HepG2 (cell line): ENCODE data around the gene SORBS2. TPM values are rescaled to one million over a fixed set of nuclear protein-coding genes. Genes with fewer than 3 reads are reported as not detected.

Experiments
- ATAC-seq: fragments of 200-7000 bp; cut with Tn5 transposase; 3 replicates; pipeline ENCODE4 v1.9.1; 2020; ENCODE audit warnings: mild to moderate bottlenecking, moderate library complexity
- BruUV-seq: library from RNA; stranded (reverse); fragments of 400-500 nt; replicated peaks from 2 replicates; lab custom pipeline; 2021; lab: Mats Ljungman, UMichigan
- CTCF ChIA-PET: fragments of 300-600 bp; formaldehyde crosslinking; extraction: SDS; loops from one replicate; lab custom pipeline; 2021; ENCODE audit warnings: low total read pairs, inconsistent platforms, low intra/inter-chr PET ratio; lab: Yijun Ruan, JAX
- POLR2A ChIA-PET: fragments of 350-600 bp; sonication (Branson Sonifier 250); formaldehyde crosslinking; loops from one replicate; lab custom pipeline; 2020; ENCODE audit warnings: antibody characterized with exemption, inconsistent platforms; lab: Yijun Ruan, JAX
- DNase-seq: peaks from one replicate; pipeline ENCODE4 v3.0.0-alpha.2; 2015; ENCODE audit warnings: low spot score
- FAIRE-seq: peaks from 3 replicates; lab custom pipeline; 2011; peaks lifted over from hg19 to GRCh38; lab: Jason Lieb, UNC
- H2AFZ ChIP-seq: one replicate; pipeline ENCODE4 v1.6.1; 2011; ENCODE audit warnings: low read length, inconsistent platforms
- H3K27ac ChIP-seq: fragments of 300-600 bp; 3 replicates; pipeline ENCODE4 v1.8.0; 2011; ENCODE audit warnings: mixed run types, mild to moderate bottlenecking, mixed read lengths, low read length, inconsistent platforms; ENCODE audit not compliant: insufficient read depth; ENCODE audit errors: extremely low read length
- H3K27me3 ChIP-seq, 2 experiments: fragments of 200-600 bp in 1 of 2; 2 replicates in 1 of 2; 3 replicates in 1 of 2; pipeline versions ENCODE4 v1.6.0 to v1.8.0; 2011; ENCODE audit warnings: low read length in 2 of 2, mild to moderate bottlenecking in 2 of 2, moderate library complexity in 2 of 2, inconsistent platforms in 1 of 2; ENCODE audit not compliant: insufficient read depth in 2 of 2, control insufficient read depth in 1 of 2
- H3K36me3 ChIP-seq, 2 experiments: fragments of 200-600 bp in 1 of 2; replicated peaks in 1 of 2; 2 replicates in 1 of 2; 3 replicates in 1 of 2; pipeline versions ENCODE4 v1.5.1 to v1.8.0; 2011; ENCODE audit warnings: low read length in 2 of 2, inconsistent platforms in 1 of 2; ENCODE audit not compliant: insufficient read depth in 2 of 2, control insufficient read depth in 1 of 2
- H3K4me1 ChIP-seq: 2 replicates; pipeline ENCODE4 v1.5.1; 2012; ENCODE audit warnings: low read length, inconsistent platforms; ENCODE audit not compliant: insufficient read depth
- H3K4me2 ChIP-seq: 2 replicates; pipeline ENCODE4 v1.6.0; 2011; ENCODE audit warnings: low read depth, low read length, inconsistent platforms
- H3K4me3 ChIP-seq, 3 experiments: fragments of 200-600 bp in 1 of 3; sonication (generic), shearing (Covaris generic) in 1 of 3; replicated peaks in 1 of 3; 2 replicates each; pipeline ENCODE4 v1.5.1; 2011 to 2016; ENCODE audit warnings: low read length in 3 of 3, inconsistent platforms in 2 of 3, low read depth in 2 of 3, mild to moderate bottlenecking in 2 of 3, control low read depth in 1 of 3, mixed read lengths in 1 of 3; ENCODE audit not compliant: insufficient read depth in 1 of 3
- H3K79me2 ChIP-seq: one replicate; pipeline ENCODE4 v1.6.1; 2011; ENCODE audit warnings: low read length, inconsistent platforms; ENCODE audit not compliant: insufficient read depth
- H3K9ac ChIP-seq: 2 replicates; pipeline ENCODE4 v1.6.0; 2011; ENCODE audit warnings: mild to moderate bottlenecking, low read depth, low read length, inconsistent platforms; ENCODE audit not compliant: insufficient read depth
- H3K9me3 ChIP-seq: 2 replicates; pipeline ENCODE4 v1.5.1; 2012; ENCODE audit warnings: mild to moderate bottlenecking, low read length
- H4K20me1 ChIP-seq: 2 replicates; pipeline ENCODE4 v1.6.0; 2011; ENCODE audit warnings: inconsistent platforms, mild to moderate bottlenecking, low read length, moderate library complexity; ENCODE audit not compliant: insufficient read depth
- BORCS8-MEF2B ChIP-seq: sonication (generic); formaldehyde crosslinking; IDR thresholded peaks from 2 replicates; pipeline ENCODE4 v1.8.0; 2022; ENCODE audit warnings: mild to moderate bottlenecking, missing genetic modification reagents
- HMGA1 ChIP-seq: sonication (generic); formaldehyde crosslinking; conservative IDR thresholded peaks from 2 replicates; pipeline ENCODE4 v1.4.0; 2020; ENCODE audit warnings: missing genetic modification reagents
- MBD4 ChIP-seq: IDR thresholded peaks from 2 replicates; pipeline ENCODE4 v1.6.1; 2012; ENCODE audit warnings: low read length, inconsistent platforms, borderline replicate concordance
- MED1 ChIP-seq: sonication (generic); formaldehyde crosslinking; IDR thresholded peaks from 2 replicates; pipeline ENCODE4 v1.4.0; 2020; ENCODE audit warnings: missing genetic modification reagents
- NONO ChIP-seq, 2 experiments: fragments of 450-650 bp in 1 of 2; sonication (generic) in 1 of 2; formaldehyde crosslinking in 1 of 2; IDR thresholded peaks in 1 of 2; conservative IDR thresholded peaks in 1 of 2; 2 replicates each; pipeline versions ENCODE4 v1.6.1 to v1.8.0; 2017 to 2022; ENCODE audit warnings: mild to moderate bottlenecking in 1 of 2, missing genetic modification reagents in 1 of 2, moderate library complexity in 1 of 2
- PHF5A ChIP-seq: IDR thresholded peaks from one replicate; pipeline ENCODE4 v1.6.1; 2018; ENCODE audit warnings: low read depth, missing genetic modification reagents; ENCODE audit not compliant: unreplicated experiment
- SOX5 ChIP-seq: IDR thresholded peaks from 2 replicates; pipeline ENCODE4 v1.6.1; 2016; ENCODE audit warnings: borderline replicate concordance
- ZFY ChIP-seq: sonication (generic); formaldehyde crosslinking; IDR thresholded peaks from 2 replicates; pipeline ENCODE4 v1.4.0; 2020; ENCODE audit warnings: missing genetic modification reagents
- ZNF224 ChIP-seq: sonication (generic); formaldehyde crosslinking; IDR thresholded peaks from 2 replicates; pipeline ENCODE4 v1.5.0; 2020; ENCODE audit warnings: mild to moderate bottlenecking, missing genetic modification reagents
- ZNF451 ChIP-seq: sonication (generic); formaldehyde crosslinking; IDR thresholded peaks from 2 replicates; pipeline ENCODE4 v1.5.0; 2020; ENCODE audit warnings: mild to moderate bottlenecking, missing genetic modification reagents
- ZNF589 ChIP-seq: sonication (generic); formaldehyde crosslinking; conservative IDR thresholded peaks from 2 replicates; pipeline ENCODE4 v1.8.0; 2022; ENCODE audit warnings: mild to moderate bottlenecking, moderate library complexity, missing genetic modification reagents
- ZNF616 ChIP-seq: sonication (generic); formaldehyde crosslinking; IDR thresholded peaks from 2 replicates; pipeline ENCODE4 v1.5.0; 2020; ENCODE audit warnings: low read depth, mild to moderate bottlenecking, missing genetic modification reagents
- WGBS: methylation state at CpG from one replicate; pipeline ENCODE4 v1.1.6; 2017; ENCODE audit warnings: low lambda C conversion rate; 5-methylcytosine and 5-hydroxymethylcytosine counted together
- in situ Hi-C: cut with HindIII; loops from 2 replicates; pipeline ENCODE4 v1.10.0; 2017; ENCODE audit warnings: low pct_unique_long_range_greater_than_20kb; ENCODE audit not compliant: extremely low pct_ligation_motif_present
- intact Hi-C: fragments of 100-400 bp; cut with micrococcal nuclease; formaldehyde crosslinking; loops from one replicate; pipeline ENCODE4 v1.10.0; 2022; ENCODE audit not compliant: unreplicated experiment
- polyA plus RNA-seq, 8 experiments: library from polyadenylated mRNA; depleted of rRNA in 3 of 8; stranded (reverse) in 7 of 8; unstranded in 1 of 8; fragments of >200 nt; fragmentation: Illumina TruSeq in 4 of 8; extraction: Trizol in 4 of 8; gene quantifications; 2 replicates each; pipeline versions ENCODE4 v1.2.1 to v1.2.3, GENCODE V29; 2011 to 2016; ENCODE audit warnings: low read depth in 4 of 8, missing spikeins in 1 of 8, mixed read lengths in 1 of 8; ENCODE audit not compliant: insufficient read depth in 1 of 8
- total RNA-seq, 5 experiments: library from RNA; depleted of rRNA; stranded (reverse); fragments of >200 nt; fragmentation: Illumina TruSeq; extraction: Trizol; gene quantifications; 2 replicates each; pipeline ENCODE4 v1.2.3, GENCODE V29; 2016; ENCODE audit warnings: low read depth in 1 of 5
- TF ChIP-seq, protein P1 (sequence below): IDR thresholded peaks from 2 replicates; pipeline ENCODE4 v1.6.1; 2012; ENCODE audit warnings: inconsistent platforms
- TF ChIP-seq, protein P2 (sequence below): IDR thresholded peaks from 2 replicates; pipeline ENCODE4 v1.6.1; 2016; ENCODE audit warnings: mild to moderate bottlenecking
- TF ChIP-seq, protein P3 (sequence below): sonication (generic); formaldehyde crosslinking; IDR thresholded peaks from 2 replicates; pipeline ENCODE4 v1.4.0; 2020; ENCODE audit warnings: mild to moderate bottlenecking, missing genetic modification reagents
- TF ChIP-seq, protein P4 (sequence below), 2 experiments: fragments of 450-650 bp in 1 of 2; sonication (generic) in 1 of 2; formaldehyde crosslinking; IDR thresholded peaks; 2 replicates each; pipeline versions ENCODE4 v1.5.0 to v1.8.0; 2020 to 2022; ENCODE audit warnings: mild to moderate bottlenecking in 1 of 2, missing genetic modification reagents in 1 of 2

Gene SORBS2
- total and polyA plus RNA-seq, 2 of the 13 experiments (the other 11 are each of a cell fraction or from before 2014, with no cell fraction given) = 25.0 to 80.5 TPM

DNA sequence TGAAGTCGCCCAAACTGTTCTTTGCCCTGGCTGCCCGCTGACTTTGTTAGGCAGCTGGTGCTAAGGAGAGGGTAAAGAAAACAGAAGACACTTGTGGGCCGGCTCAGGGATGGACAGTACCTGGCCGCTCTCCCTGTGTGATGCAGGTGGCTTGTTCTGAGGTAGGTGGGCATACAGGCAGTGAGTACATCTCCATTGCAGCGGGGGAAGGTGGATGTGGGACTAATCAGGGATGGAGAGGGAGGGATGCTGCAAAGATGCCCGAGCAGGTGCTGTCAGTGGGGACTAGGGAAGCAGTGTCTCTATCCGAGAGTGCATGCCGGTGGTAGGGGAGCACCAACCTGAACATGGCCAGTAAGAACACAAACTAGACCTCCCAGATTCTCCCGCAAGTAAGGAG is 67.0 kb downstream of the SORBS2 start:
- 97% methylated on average over 9 of the region's 9 CpGs for WGBS
- no peak for FAIRE-seq
- POLR2A ChIA-PET = no interaction called here
- Histone ChIP-seq H3K9ac (no peak overlapping the region), H3K27ac (no peak overlapping the region), H3K36me3 (peaks cover 1 to 4% of the 10 kb centered on the region in 2 experiments), H3K27me3 (no peaks in the 10 kb centered on the region), H3K4me1 (peaks cover 56% of the 10 kb centered on the region), H4K20me1 (no peaks in the 10 kb centered on the region; the same call in 1 of the 2 replicates), H3K9me3 (no peaks in the 10 kb centered on the region), H3K79me2 (peaks cover 14% of the 10 kb centered on the region), H2AFZ (no peak overlapping the region), H3K4me3 (no peak overlapping the region)
- no peak for DNase-seq
- no peak for ATAC-seq
- intact Hi-C loops = no loop called here
- TF ChIP-seq MED1 (CRISPR knock-in tag) = no peak
- TF ChIP-seq, protein P1, sequence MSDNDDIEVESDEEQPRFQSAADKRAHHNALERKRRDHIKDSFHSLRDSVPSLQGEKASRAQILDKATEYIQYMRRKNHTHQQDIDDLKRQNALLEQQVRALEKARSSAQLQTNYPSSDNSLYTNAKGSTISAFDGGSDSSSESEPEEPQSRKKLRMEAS = no peak
- TF ChIP-seq, protein P2, sequence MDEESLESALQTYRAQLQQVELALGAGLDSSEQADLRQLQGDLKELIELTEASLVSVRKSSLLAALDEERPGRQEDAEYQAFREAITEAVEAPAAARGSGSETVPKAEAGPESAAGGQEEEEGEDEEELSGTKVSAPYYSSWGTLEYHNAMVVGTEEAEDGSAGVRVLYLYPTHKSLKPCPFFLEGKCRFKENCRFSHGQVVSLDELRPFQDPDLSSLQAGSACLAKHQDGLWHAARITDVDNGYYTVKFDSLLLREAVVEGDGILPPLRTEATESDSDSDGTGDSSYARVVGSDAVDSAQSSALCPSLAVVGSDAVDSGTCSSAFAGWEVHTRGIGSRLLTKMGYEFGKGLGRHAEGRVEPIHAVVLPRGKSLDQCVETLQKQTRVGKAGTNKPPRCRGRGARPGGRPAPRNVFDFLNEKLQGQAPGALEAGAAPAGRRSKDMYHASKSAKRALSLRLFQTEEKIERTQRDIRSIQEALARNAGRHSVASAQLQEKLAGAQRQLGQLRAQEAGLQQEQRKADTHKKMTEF (CRISPR knock-in tag) = no peak
- TF ChIP-seq ZNF589 (CRISPR knock-in tag) = no peak
- TF ChIP-seq ZNF616 (CRISPR knock-in tag) = no peak
- no peak for TF ChIP-seq NONO (IDR thresholded peaks at IDR 0.05)
- no peak for TF ChIP-seq NONO (CRISPR knock-in tag; conservative IDR thresholded peaks at IDR 0.05)
- no peak for TF ChIP-seq HMGA1 (CRISPR knock-in tag)
- no peak for TF ChIP-seq ZNF224
- TF ChIP-seq BORCS8-MEF2B = no peak
- TF ChIP-seq, protein P3, sequence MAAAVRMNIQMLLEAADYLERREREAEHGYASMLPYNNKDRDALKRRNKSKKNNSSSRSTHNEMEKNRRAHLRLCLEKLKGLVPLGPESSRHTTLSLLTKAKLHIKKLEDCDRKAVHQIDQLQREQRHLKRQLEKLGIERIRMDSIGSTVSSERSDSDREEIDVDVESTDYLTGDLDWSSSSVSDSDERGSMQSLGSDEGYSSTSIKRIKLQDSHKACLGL (CRISPR knock-in tag) = no peak
- TF ChIP-seq SOX5 (CRISPR knock-in tag) = no peak
- TF ChIP-seq, protein P4, sequence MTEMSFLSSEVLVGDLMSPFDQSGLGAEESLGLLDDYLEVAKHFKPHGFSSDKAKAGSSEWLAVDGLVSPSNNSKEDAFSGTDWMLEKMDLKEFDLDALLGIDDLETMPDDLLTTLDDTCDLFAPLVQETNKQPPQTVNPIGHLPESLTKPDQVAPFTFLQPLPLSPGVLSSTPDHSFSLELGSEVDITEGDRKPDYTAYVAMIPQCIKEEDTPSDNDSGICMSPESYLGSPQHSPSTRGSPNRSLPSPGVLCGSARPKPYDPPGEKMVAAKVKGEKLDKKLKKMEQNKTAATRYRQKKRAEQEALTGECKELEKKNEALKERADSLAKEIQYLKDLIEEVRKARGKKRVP (CRISPR knock-in tag; IDR thresholded peaks at IDR 0.05) = no peak
- TF ChIP-seq ZNF451 (CRISPR knock-in tag) = no peak
- TF ChIP-seq PHF5A (CRISPR knock-in tag) = no peak
- TF ChIP-seq MBD4 = no peak
- no peak for TF ChIP-seq ZFY
- TF ChIP-seq, all 625 proteins: peak for 0
- no peak overlapping the region for H3K4me2 ChIP-seq
- BruUV-seq = no TSS peak
- in situ Hi-C loops = no loop called here
- CTCF ChIA-PET = no interaction called here
